Measurements from ENCODE around the gene CFAP99. TPM values are rescaled to one million over a fixed set of nuclear protein-coding genes. Genes with fewer than 3 reads are reported as not detected.
"Not testable (repeated sequence)": the region's sequence is repeated elsewhere in the genome, so short reads cannot be mapped to it uniquely, and the experiment has no call there.

Gene CFAP99
- not detected for polyA plus RNA-seq (ENCODE audit: insufficient read length)

- DNase-seq: peak; percentile 94
These were observed at the start of gene CFAP99 for GRCh38 chr4:2418650-2419571. Gene CFAP99, plus strand, starts transcription at chr4:2418955.

GRCh38 chr4:2370597-2371320, 48.0 kb upstream of the CFAP99 start:
- no peak for DNase-seq

GRCh38 chr4:2371765-2372487, 46.8 kb upstream of the CFAP99 start:
- no peak for DNase-seq

GRCh38 chr4:2372488-2373030, 46.2 kb upstream of the CFAP99 start:
- DNase-seq: no peak

GRCh38 chr4:2373532-2373931, 45.2 kb upstream of the CFAP99 start:
- DNase-seq: no peak

GRCh38 chr4:2375427-2375826, 43.3 kb upstream of the CFAP99 start:
- no peak for DNase-seq

GRCh38 chr4:2377241-2377640, 41.5 kb upstream of the CFAP99 start:
- no peak for DNase-seq

GRCh38 chr4:2378401-2378800, 40.4 kb upstream of the CFAP99 start:
- DNase-seq: no peak

- no peak for DNase-seq
These were observed 39.9 kb upstream of the CFAP99 start for GRCh38 chr4:2378898-2379297.

GRCh38 chr4:2380589-2380988, 38.2 kb upstream of the CFAP99 start:
- DNase-seq: not testable (repeated sequence)

GRCh38 chr4:2382769-2383202, 36.0 kb upstream of the CFAP99 start:
- not testable (repeated sequence) for DNase-seq

GRCh38 chr4:2383220-2383631, 35.5 kb upstream of the CFAP99 start:
- DNase-seq: not testable (repeated sequence)

- no peak for DNase-seq
These were observed 35.0 kb upstream of the CFAP99 start for GRCh38 chr4:2383760-2384159.

GRCh38 chr4:2384245-2384644, 34.5 kb upstream of the CFAP99 start:
- DNase-seq: no peak

- DNase-seq: no peak
These were observed 33.2 kb upstream of the CFAP99 start for GRCh38 chr4:2385516-2385915.

GRCh38 chr4:2386717-2387116, 32.0 kb upstream of the CFAP99 start:
- DNase-seq: no peak

- DNase-seq: no peak
These were observed 31.5 kb upstream of the CFAP99 start for GRCh38 chr4:2387218-2387617.

GRCh38 chr4:2387829-2388228, 30.9 kb upstream of the CFAP99 start:
- DNase-seq: no peak

GRCh38 chr4:2388429-2389182, 30.1 kb upstream of the CFAP99 start:
- DNase-seq: no peak

- no peak for DNase-seq
These were observed 29.1 kb upstream of the CFAP99 start for GRCh38 chr4:2389691-2390090.

GRCh38 chr4:2390146-2390545, 28.6 kb upstream of the CFAP99 start:
- DNase-seq: no peak
